ENCODE results near the gene CSRNP2. TPM values are rescaled to one million over a fixed set of nuclear protein-coding genes. Genes with fewer than 3 reads are reported as not detected.

Gene CSRNP2
- total and polyA plus RNA-seq, 4 donors: 10.7 to 29.9 (median 20.6) TPM

- 79 to 83% methylated on average over 10 of the region's 10 CpGs for WGBS, 2 donors
- ATAC-seq (ENCODE audit: insufficient read depth, low FRiP score) (no peak), DNase-seq (no peak)
- H3K27me3 ChIP-seq (ENCODE audit: control insufficient read depth in 3 of 3, insufficient read depth in 3 of 3, low read length in 2 of 3): no peaks in the 10 kb centered on the region
- TF ChIP-seq CTCF (IDR thresholded peaks at IDR 0.05; ENCODE audit: control extremely low read depth, extremely low read depth): no peak
- H3K4me1 ChIP-seq (ENCODE audit: control insufficient read depth in 5 of 5, insufficient read depth in 5 of 5, low read length in 5 of 5): peaks cover 0 to 9% (median 5%) of the 10 kb centered on the region in 5 donors
- no peak overlapping the region for H3K27ac ChIP-seq (ENCODE audit: low read depth in 1 of 2, low read length in 1 of 2)
- no peaks in the 10 kb centered on the region for H3K9me3 ChIP-seq (ENCODE audit: control insufficient read depth in 4 of 4, insufficient read depth in 3 of 4, low read length in 3 of 4)
- peaks cover 0 to 18% (median 11%) of the 10 kb centered on the region in 4 donors for H3K36me3 ChIP-seq (ENCODE audit: control insufficient read depth in 4 of 4, insufficient read depth in 4 of 4, low read length in 4 of 4)
- H3K4me3 ChIP-seq: no peak overlapping the region
- H3K9ac ChIP-seq (ENCODE audit: insufficient read depth in 1 of 2, low read length in 2 of 2): no peak overlapping the region
These were observed 7.0 kb downstream of the CSRNP2 start for GRCh38 chr12:51076236-51076930.

GRCh38 chr12:51075390-51075789 lies 8.0 kb downstream of the CSRNP2 start:
- 96 to 98% methylated on average over 5 of the region's 5 CpGs for WGBS, 2 donors
- peaks cover 0 to 22% (median 13%) of the 10 kb centered on the region in 4 donors for H3K36me3 ChIP-seq (ENCODE audit: control insufficient read depth in 4 of 4, insufficient read depth in 4 of 4, low read length in 4 of 4)
- DNase-seq (no peak), ATAC-seq (ENCODE audit: insufficient read depth, low FRiP score) (no peak)
- no peaks in the 10 kb centered on the region for H3K9me3 ChIP-seq (ENCODE audit: control insufficient read depth in 4 of 4, insufficient read depth in 3 of 4, low read length in 3 of 4)
- H3K27me3 ChIP-seq (ENCODE audit: control insufficient read depth in 3 of 3, insufficient read depth in 3 of 3, low read length in 2 of 3): no peaks in the 10 kb centered on the region
- H3K27ac ChIP-seq (ENCODE audit: low read depth in 1 of 2, low read length in 1 of 2): no peak overlapping the region
- no peak overlapping the region for H3K9ac ChIP-seq (ENCODE audit: insufficient read depth in 1 of 2, low read length in 2 of 2)
- peaks cover 0 to 9% (median 2%) of the 10 kb centered on the region in 5 donors for H3K4me1 ChIP-seq (ENCODE audit: control insufficient read depth in 5 of 5, insufficient read depth in 5 of 5, low read length in 5 of 5)
- H3K4me3 ChIP-seq: no peak overlapping the region
- no peak for TF ChIP-seq CTCF (IDR thresholded peaks at IDR 0.05; ENCODE audit: control extremely low read depth, extremely low read depth)

GRCh38 chr12:51071663-51072062 lies 11.7 kb downstream of the CSRNP2 start:
- H3K36me3 ChIP-seq (ENCODE audit: control insufficient read depth in 4 of 4, insufficient read depth in 4 of 4, low read length in 4 of 4): peaks cover 11 to 44% (median 26%) of the 10 kb centered on the region in 4 donors
- TF ChIP-seq CTCF (IDR thresholded peaks at IDR 0.05; ENCODE audit: control extremely low read depth, extremely low read depth): no peak
- H3K9me3 ChIP-seq (ENCODE audit: control insufficient read depth in 4 of 4, insufficient read depth in 3 of 4, low read length in 3 of 4): no peaks in the 10 kb centered on the region
- no peak overlapping the region for H3K27ac ChIP-seq (ENCODE audit: low read depth in 1 of 2, low read length in 1 of 2)
- ATAC-seq (ENCODE audit: insufficient read depth, low FRiP score): no peak
- DNase-seq: no peak
- peaks cover 0 to under 1% (median 0%) of the 10 kb centered on the region in 5 donors for H3K4me1 ChIP-seq (ENCODE audit: control insufficient read depth in 5 of 5, insufficient read depth in 5 of 5, low read length in 5 of 5)
- H3K27me3 ChIP-seq (ENCODE audit: control insufficient read depth in 3 of 3, insufficient read depth in 3 of 3, low read length in 2 of 3): no peaks in the 10 kb centered on the region
- 80 to 87% methylated on average over 2 of the region's 2 CpGs for WGBS, 2 donors
- no peak overlapping the region for H3K4me3 ChIP-seq
- no peak overlapping the region for H3K9ac ChIP-seq (ENCODE audit: insufficient read depth in 1 of 2, low read length in 2 of 2)
